ENCODE results near the gene AIG1.
"Not testable (repeated sequence)": the region's sequence is repeated elsewhere in the genome, so short reads cannot be mapped to it uniquely, and the experiment has no call there.

The AIG1 gene

DNA sequence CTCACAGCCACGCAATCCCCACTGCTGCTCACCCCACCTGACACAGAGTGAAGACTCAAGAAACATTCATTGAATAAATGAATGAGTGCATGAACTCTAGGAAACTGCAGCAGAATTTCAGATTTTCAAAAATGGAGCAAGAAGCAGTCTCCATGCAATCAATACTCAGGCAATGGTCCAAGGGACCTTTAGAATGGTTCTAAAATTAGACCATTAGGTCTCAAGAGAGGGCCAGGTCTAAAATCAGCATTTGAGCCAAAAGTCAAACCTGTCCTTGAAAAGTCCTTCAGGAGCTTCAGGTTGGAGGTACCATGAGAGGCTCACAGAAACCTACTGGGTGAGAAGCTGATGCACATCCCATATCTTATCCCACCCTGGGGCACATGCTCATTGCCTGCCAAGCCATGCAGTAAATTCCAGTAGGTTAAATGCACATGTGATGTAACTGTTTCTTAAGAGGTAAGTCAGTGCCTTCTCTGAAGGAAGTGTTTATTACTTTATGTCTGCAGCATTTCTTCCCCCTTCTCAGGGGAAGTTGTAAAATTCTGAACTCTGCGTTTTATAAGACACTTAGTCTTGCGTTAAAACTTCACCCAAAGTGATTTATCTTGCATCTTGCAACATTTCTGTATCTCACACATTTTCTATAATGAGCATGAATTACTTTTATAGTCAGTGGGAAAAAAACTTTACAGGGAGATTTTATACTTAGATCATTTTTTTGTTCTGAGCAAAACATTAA is 263.2 kb downstream of the AIG1 start:
- Histone ChIP-seq H3K36me3 (ENCODE audit: insufficient read depth, low read length) (no peaks in the 10 kb centered on the region), H3K9me3 (ENCODE audit: control insufficient read depth, insufficient read depth, low read length) (no peaks in the 10 kb centered on the region), H3K9ac (ENCODE audit: low read depth, low read length) (no peak overlapping the region), H3K4me1 (ENCODE audit: insufficient read depth, low read length) (no peaks in the 10 kb centered on the region)

GRCh38 chr6:143325379-143326140 is 264.9 kb downstream of the AIG1 start:
- H3K9me3 ChIP-seq (ENCODE audit: control insufficient read depth, insufficient read depth, low read length), result no peaks in the 10 kb centered on the region
- H3K36me3 ChIP-seq (ENCODE audit: insufficient read depth, low read length), result no peaks in the 10 kb centered on the region
- no peaks in the 10 kb centered on the region for H3K4me1 ChIP-seq (ENCODE audit: insufficient read depth, low read length)
- H3K9ac ChIP-seq (ENCODE audit: low read depth, low read length), result no peak overlapping the region

GRCh38 chr6:143328876-143329275 is 268.2 kb downstream of the AIG1 start:
- Histone ChIP-seq H3K4me1 (ENCODE audit: insufficient read depth, low read length) (no peaks in the 10 kb centered on the region), H3K9me3 (ENCODE audit: control insufficient read depth, insufficient read depth, low read length) (no peaks in the 10 kb centered on the region), H3K9ac (ENCODE audit: low read depth, low read length) (no peak overlapping the region), H3K36me3 (ENCODE audit: insufficient read depth, low read length) (no peaks in the 10 kb centered on the region; the same call in 1 of the 2 replicates)

GRCh38 chr6:143329323-143329722 is 268.6 kb downstream of the AIG1 start:
- H3K9me3 ChIP-seq (ENCODE audit: control insufficient read depth, insufficient read depth, low read length), result no peaks in the 10 kb centered on the region
- no peak overlapping the region for H3K9ac ChIP-seq (ENCODE audit: low read depth, low read length)
- H3K4me1 ChIP-seq (ENCODE audit: insufficient read depth, low read length), result no peaks in the 10 kb centered on the region
- no peaks in the 10 kb centered on the region; the same call in 1 of the 2 replicates for H3K36me3 ChIP-seq (ENCODE audit: insufficient read depth, low read length)

DNA sequence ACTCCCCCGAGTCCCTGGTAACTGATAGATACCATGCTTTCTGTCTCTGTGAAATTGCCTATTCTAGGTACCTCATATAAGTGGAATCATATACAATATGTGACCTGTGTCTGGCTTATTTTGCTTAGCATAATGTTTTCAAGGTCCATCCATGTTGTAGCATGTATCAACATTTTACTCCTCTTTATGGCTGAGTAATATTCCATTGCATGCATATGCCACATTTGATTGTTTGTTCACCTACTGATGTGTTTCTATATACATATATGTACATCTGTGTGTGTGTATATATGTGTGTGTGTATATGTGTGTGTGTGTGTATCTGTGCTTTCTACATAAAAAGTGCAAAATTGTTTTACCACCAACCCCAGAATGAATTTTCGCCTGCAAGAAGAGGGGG is 270.7 kb downstream of the AIG1 start:
- H3K9ac ChIP-seq (ENCODE audit: low read depth, low read length), result no peak overlapping the region
- H3K4me1 ChIP-seq (ENCODE audit: insufficient read depth, low read length), result peaks cover 4% of the 10 kb centered on the region; the same call in 1 of the 2 replicates
- no peaks in the 10 kb centered on the region for H3K9me3 ChIP-seq (ENCODE audit: control insufficient read depth, insufficient read depth, low read length)
- H3K36me3 ChIP-seq (ENCODE audit: insufficient read depth, low read length), result no peaks in the 10 kb centered on the region; the same call in 1 of the 2 replicates

- Histone ChIP-seq H3K36me3 (ENCODE audit: insufficient read depth, low read length) (no peaks in the 10 kb centered on the region; the same call in 1 of the 2 replicates), H3K4me1 (ENCODE audit: insufficient read depth, low read length) (peaks cover 13% of the 10 kb centered on the region), H3K9me3 (ENCODE audit: control insufficient read depth, insufficient read depth, low read length) (no peaks in the 10 kb centered on the region), H3K9ac (ENCODE audit: low read depth, low read length) (no peak overlapping the region)
Measured at GRCh38 chr6:143332153-143332845, 271.6 kb downstream of the AIG1 start.

- Histone ChIP-seq H3K36me3 (ENCODE audit: insufficient read depth, low read length) (no peaks in the 10 kb centered on the region; the same call in 1 of the 2 replicates), H3K9me3 (ENCODE audit: control insufficient read depth, insufficient read depth, low read length) (no peaks in the 10 kb centered on the region), H3K4me1 (ENCODE audit: insufficient read depth, low read length) (peaks cover 14% of the 10 kb centered on the region), H3K9ac (ENCODE audit: low read depth, low read length) (no peak overlapping the region)
Measured at GRCh38 chr6:143333081-143333480, 272.4 kb downstream of the AIG1 start.

DNA sequence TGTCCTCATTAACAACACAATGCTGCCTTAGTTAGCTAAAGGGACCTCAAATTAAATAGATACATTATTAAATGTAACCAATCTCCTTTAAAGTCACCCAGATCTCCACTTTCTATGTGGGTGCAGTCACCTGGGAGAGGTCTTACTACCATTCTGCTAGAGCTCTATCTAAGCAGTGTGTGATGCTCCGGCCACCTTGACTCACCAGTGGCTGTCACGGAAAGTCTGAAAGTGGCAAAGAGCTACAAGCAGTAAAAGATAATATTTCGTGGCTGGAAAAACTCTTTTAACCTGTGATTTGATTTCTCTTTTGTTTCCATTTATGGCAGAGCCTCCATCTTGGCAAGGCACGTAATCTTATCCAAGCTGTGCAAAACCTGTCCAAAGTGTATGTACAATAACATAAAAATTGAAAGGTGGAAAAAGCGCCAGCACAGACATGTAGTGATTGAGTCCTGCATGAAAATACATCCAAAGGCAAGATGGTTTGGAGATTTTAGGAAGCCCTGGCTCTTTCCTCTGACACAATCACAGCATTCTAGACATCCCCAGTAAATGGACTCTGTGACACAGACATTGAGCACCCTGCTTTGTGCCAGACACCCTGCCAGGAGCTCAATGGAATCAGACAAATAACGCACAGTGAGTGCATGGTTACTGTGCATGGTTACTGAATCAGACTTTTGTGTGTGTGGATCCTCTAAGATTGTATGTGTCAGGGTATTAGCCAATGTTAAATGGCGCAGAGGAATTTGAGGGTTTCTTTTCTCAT is 273.2 kb downstream of the AIG1 start:
- Histone ChIP-seq H3K36me3 (ENCODE audit: insufficient read depth, low read length) (no peaks in the 10 kb centered on the region; the same call in 1 of the 2 replicates), H3K9ac (ENCODE audit: low read depth, low read length) (no peak overlapping the region), H3K9me3 (ENCODE audit: control insufficient read depth, insufficient read depth, low read length) (no peaks in the 10 kb centered on the region), H3K4me1 (ENCODE audit: insufficient read depth, low read length) (peaks cover 14% of the 10 kb centered on the region)

GRCh38 chr6:143335865-143336264 is 275.2 kb downstream of the AIG1 start:
- H3K36me3 ChIP-seq (ENCODE audit: insufficient read depth, low read length), result no peaks in the 10 kb centered on the region; the same call in 1 of the 2 replicates
- H3K4me1 ChIP-seq (ENCODE audit: insufficient read depth, low read length), result peaks cover 14% of the 10 kb centered on the region
- H3K9ac ChIP-seq (ENCODE audit: low read depth, low read length), result no peak overlapping the region
- no peaks in the 10 kb centered on the region for H3K9me3 ChIP-seq (ENCODE audit: control insufficient read depth, insufficient read depth, low read length)

GRCh38 chr6:143336446-143337152 is 275.9 kb downstream of the AIG1 start:
- Histone ChIP-seq H3K4me1 (ENCODE audit: insufficient read depth, low read length) (peaks cover 14% of the 10 kb centered on the region), H3K9ac (ENCODE audit: low read depth, low read length) (no peak overlapping the region), H3K9me3 (ENCODE audit: control insufficient read depth, insufficient read depth, low read length) (no peaks in the 10 kb centered on the region), H3K36me3 (ENCODE audit: insufficient read depth, low read length) (no peaks in the 10 kb centered on the region; the same call in 1 of the 2 replicates)

DNA sequence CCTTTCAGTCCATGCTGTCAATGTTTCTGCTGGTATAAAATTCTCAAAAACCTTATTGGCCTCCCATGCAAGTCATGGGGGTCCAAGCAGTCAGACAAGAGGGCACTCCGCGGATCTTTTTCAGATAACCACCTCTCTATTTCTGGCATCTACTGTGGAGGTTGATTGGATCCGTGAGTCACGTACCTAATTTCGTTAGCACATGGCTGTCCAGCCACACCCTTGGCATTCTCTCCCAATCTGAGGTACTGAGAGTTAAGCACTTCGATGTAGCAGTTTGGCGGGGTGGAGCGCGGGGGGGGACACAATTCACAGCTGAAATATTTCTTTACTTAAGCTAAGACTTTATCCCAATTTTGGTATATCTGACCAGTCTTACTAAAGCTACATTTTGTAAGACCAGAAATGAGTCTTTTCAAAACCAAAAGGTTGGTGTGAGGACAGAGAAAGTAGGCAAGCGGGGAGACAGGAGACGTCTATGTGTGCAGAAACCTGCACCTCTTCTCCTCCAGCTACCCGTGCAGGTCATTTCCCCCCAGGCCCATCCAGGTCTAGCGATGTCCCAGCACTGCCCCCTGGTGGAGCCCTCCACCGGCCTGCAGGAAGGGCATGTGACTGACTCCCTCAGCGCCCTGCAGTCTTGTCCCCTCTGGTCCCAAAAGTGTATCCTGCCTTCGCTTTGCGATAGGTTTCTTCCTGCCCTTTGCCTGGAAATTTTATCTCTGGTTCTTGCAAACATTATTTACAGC is 276.7 kb downstream of the AIG1 start:
- Histone ChIP-seq H3K9ac (ENCODE audit: low read depth, low read length) (no peak overlapping the region), H3K36me3 (ENCODE audit: insufficient read depth, low read length) (no peaks in the 10 kb centered on the region; the same call in 1 of the 2 replicates), H3K9me3 (ENCODE audit: control insufficient read depth, insufficient read depth, low read length) (no peaks in the 10 kb centered on the region), H3K4me1 (ENCODE audit: insufficient read depth, low read length) (peaks cover 14% of the 10 kb centered on the region)

DNA sequence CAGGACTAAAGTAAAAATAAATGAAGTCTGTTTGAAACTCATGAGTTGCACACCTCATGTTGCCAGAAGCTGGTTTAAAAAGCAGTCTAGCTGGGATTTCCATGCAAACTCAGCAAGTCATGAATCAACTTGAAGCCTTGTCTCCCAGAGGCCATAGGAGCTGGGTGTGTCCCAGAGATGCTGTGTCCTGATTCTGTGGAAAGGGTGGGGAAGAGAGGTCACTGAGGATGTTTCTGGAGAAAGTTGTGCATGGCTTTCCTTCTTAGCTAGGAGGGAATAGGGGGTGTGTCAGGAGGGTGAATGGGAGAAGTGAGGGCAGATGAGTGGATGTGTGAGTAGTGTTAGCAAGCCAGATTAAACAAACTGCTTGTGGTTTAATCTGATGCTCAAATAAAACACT is 278.5 kb downstream of the AIG1 start:
- H3K9me3 ChIP-seq (ENCODE audit: control insufficient read depth, insufficient read depth, low read length), result no peaks in the 10 kb centered on the region
- peaks cover 14% of the 10 kb centered on the region for H3K4me1 ChIP-seq (ENCODE audit: insufficient read depth, low read length)
- no peak overlapping the region for H3K9ac ChIP-seq (ENCODE audit: low read depth, low read length)
- H3K36me3 ChIP-seq (ENCODE audit: insufficient read depth, low read length), result no peaks in the 10 kb centered on the region; the same call in 1 of the 2 replicates

GRCh38 chr6:143345477-143345876 is 284.8 kb downstream of the AIG1 start:
- H3K36me3 ChIP-seq (ENCODE audit: insufficient read depth, low read length); H3K9me3 ChIP-seq (ENCODE audit: control insufficient read depth, insufficient read depth, low read length); H3K9ac ChIP-seq (ENCODE audit: low read depth, low read length); H3K4me1 ChIP-seq (ENCODE audit: insufficient read depth, low read length): not testable (repeated sequence)

Data from ES-I3 (cell line).